Measurements from ENCODE around the gene PLXNA1.

- TF ChIP-seq CTCF (IDR thresholded peaks at IDR 0.05; ENCODE audit: poor library complexity): no peak
- no peak for TF ChIP-seq EZH2 (IDR thresholded peaks at IDR 0.05; ENCODE audit: borderline replicate concordance)
Measured at GRCh38 chr3:126995254-126995780, 12.4 kb downstream of the PLXNA1 start.
